DOHH2 (cell line): ENCODE results near the gene DDHD1.

Experiments used
- H3F3A ChIP-seq: fragments of 200-600 bp; sonication (generic), shearing (Covaris generic); 2 replicates; pipeline ENCODE4 v1.6.0; 2016; ENCODE audit warnings: antibody characterized with exemption, mild to moderate bottlenecking; ENCODE audit not compliant: control insufficient read depth, insufficient read depth
- H3K27ac ChIP-seq: fragments of 200-600 bp; sonication (generic); 2 replicates; pipeline ENCODE4 v1.5.1; 2014; ENCODE audit warnings: low read depth, mild to moderate bottlenecking, low read length, moderate library complexity
- H3K27me3 ChIP-seq: fragments of 200-600 bp; sonication (generic); 2 replicates; pipeline ENCODE4 v1.6.1; 2014; ENCODE audit warnings: mild to moderate bottlenecking, low read length, mixed read lengths; ENCODE audit not compliant: control insufficient read depth
- H3K36me3 ChIP-seq: fragments of 200-600 bp; sonication (generic); 2 replicates; pipeline ENCODE4 v1.6.1; 2014; ENCODE audit warnings: mild to moderate bottlenecking, low read length, moderate library complexity, mixed read lengths; ENCODE audit not compliant: control insufficient read depth
- H3K4me1 ChIP-seq: fragments of 200-600 bp; sonication (generic); 2 replicates; pipeline ENCODE4 v1.6.1; 2014; ENCODE audit warnings: mild to moderate bottlenecking, low read length, mixed read lengths; ENCODE audit not compliant: control insufficient read depth
- H3K4me2 ChIP-seq: fragments of 200-600 bp; sonication (generic); 2 replicates; pipeline ENCODE4 v1.6.0; 2014; ENCODE audit warnings: mild to moderate bottlenecking, low read length, moderate library complexity
- H3K4me3 ChIP-seq: fragments of 200-600 bp; sonication (generic); 2 replicates; pipeline ENCODE4 v1.5.1; 2014; ENCODE audit warnings: mild to moderate bottlenecking, low read length, mixed read lengths
- H3K79me2 ChIP-seq: fragments of 200-600 bp; sonication (generic); 2 replicates; pipeline ENCODE4 v1.6.1; 2014; ENCODE audit warnings: mild to moderate bottlenecking, low read length, mixed read lengths; ENCODE audit not compliant: control insufficient read depth
- H3K9me2 ChIP-seq: fragments of 200-600 bp; sonication (generic); replicated peaks from 2 replicates; pipeline ENCODE4 v1.6.1; 2014; ENCODE audit warnings: mild to moderate bottlenecking, low read length, mixed read lengths; ENCODE audit not compliant: control insufficient read depth
- H3K9me3 ChIP-seq: fragments of 200-600 bp; sonication (generic); 2 replicates; pipeline ENCODE4 v1.6.1; 2014; ENCODE audit warnings: antibody characterized with exemption, low read length, mixed read lengths; ENCODE audit not compliant: control insufficient read depth, insufficient read depth
- H4K20me1 ChIP-seq: fragments of 200-600 bp; sonication (generic); 2 replicates; pipeline ENCODE4 v1.6.0; 2014; ENCODE audit warnings: low read depth, mild to moderate bottlenecking, antibody characterized with exemption, low read length, moderate library complexity; ENCODE audit not compliant: control insufficient read depth, insufficient read depth
- EZH2phosphoT487 ChIP-seq: fragments of 200-600 bp; sonication (generic); IDR thresholded peaks from 2 replicates; pipeline ENCODE4 v1.6.1; 2017; ENCODE audit warnings: borderline replicate concordance, mild to moderate bottlenecking, antibody characterized with exemption, low read length, moderate library complexity, mixed read lengths
- TF ChIP-seq, protein P1 (sequence below): fragments of 200-600 bp; sonication (generic); IDR thresholded peaks from one replicate; pipeline ENCODE4 v1.5.1; 2014; ENCODE audit warnings: antibody characterized with exemption, mild to moderate bottlenecking, low read depth, low read length; ENCODE audit not compliant: poor library complexity, severe bottlenecking

DDHD1 gene

GRCh38 chr14:53020193-53020932, 132.8 kb downstream of the DDHD1 start:
- Histone ChIP-seq H3K79me2 (no peaks in the 10 kb centered on the region), H3K4me1 (no peaks in the 10 kb centered on the region), H3K4me2 (no peak overlapping the region), H3K36me3 (no peaks in the 10 kb centered on the region), H3K27me3 (no peaks in the 10 kb centered on the region), H3K27ac (no peak overlapping the region), H3F3A (no peaks in the 10 kb centered on the region), H3K4me3 (no peak overlapping the region), H4K20me1 (no peaks in the 10 kb centered on the region), H3K9me3 (no peaks in the 10 kb centered on the region), H3K9me2 (no peaks in the 10 kb centered on the region)
- TF ChIP-seq EZH2phosphoT487: no peak
- TF ChIP-seq, protein P1, sequence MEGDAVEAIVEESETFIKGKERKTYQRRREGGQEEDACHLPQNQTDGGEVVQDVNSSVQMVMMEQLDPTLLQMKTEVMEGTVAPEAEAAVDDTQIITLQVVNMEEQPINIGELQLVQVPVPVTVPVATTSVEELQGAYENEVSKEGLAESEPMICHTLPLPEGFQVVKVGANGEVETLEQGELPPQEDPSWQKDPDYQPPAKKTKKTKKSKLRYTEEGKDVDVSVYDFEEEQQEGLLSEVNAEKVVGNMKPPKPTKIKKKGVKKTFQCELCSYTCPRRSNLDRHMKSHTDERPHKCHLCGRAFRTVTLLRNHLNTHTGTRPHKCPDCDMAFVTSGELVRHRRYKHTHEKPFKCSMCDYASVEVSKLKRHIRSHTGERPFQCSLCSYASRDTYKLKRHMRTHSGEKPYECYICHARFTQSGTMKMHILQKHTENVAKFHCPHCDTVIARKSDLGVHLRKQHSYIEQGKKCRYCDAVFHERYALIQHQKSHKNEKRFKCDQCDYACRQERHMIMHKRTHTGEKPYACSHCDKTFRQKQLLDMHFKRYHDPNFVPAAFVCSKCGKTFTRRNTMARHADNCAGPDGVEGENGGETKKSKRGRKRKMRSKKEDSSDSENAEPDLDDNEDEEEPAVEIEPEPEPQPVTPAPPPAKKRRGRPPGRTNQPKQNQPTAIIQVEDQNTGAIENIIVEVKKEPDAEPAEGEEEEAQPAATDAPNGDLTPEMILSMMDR: no peak

DNA sequence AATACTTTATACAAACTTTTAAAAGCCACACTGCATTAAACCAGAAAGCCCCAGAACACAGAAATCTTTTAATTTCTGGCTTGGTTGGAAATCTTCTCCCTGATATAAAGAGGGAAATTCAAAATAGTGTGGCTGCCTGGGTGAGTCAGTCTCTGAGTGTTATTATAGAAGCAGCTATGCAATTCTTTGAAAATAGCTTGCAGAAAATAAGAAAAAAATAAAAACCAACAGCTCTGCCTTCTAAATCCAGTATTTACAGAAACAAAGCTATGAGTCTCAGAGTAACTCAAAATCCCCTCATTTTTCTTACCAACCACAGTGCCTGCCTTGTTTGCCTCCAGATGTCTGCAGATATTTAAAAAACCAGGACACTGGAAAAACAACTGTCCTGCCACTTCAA, 133.7 kb downstream of the DDHD1 start:
- Histone ChIP-seq H3K4me2 (no peak overlapping the region), H4K20me1 (no peaks in the 10 kb centered on the region), H3F3A (no peaks in the 10 kb centered on the region), H3K4me1 (no peaks in the 10 kb centered on the region), H3K4me3 (no peak overlapping the region), H3K9me2 (no peaks in the 10 kb centered on the region), H3K36me3 (no peaks in the 10 kb centered on the region), H3K27ac (no peak overlapping the region), H3K79me2 (no peaks in the 10 kb centered on the region), H3K9me3 (no peaks in the 10 kb centered on the region), H3K27me3 (no peaks in the 10 kb centered on the region)
- no peak for TF ChIP-seq EZH2phosphoT487
- TF ChIP-seq, protein P1: no peak

- no peaks in the 10 kb centered on the region for H3K79me2 ChIP-seq
- no peaks in the 10 kb centered on the region for H3K36me3 ChIP-seq
- no peaks in the 10 kb centered on the region for H3K4me1 ChIP-seq
- TF ChIP-seq, protein P1: no peak
- TF ChIP-seq EZH2phosphoT487: no peak
- H3K4me2 ChIP-seq: no peak overlapping the region
- no peaks in the 10 kb centered on the region for H4K20me1 ChIP-seq
- H3K4me3 ChIP-seq: no peak overlapping the region
- no peaks in the 10 kb centered on the region for H3F3A ChIP-seq
- no peaks in the 10 kb centered on the region for H3K9me3 ChIP-seq
- H3K27me3 ChIP-seq: no peaks in the 10 kb centered on the region
- H3K27ac ChIP-seq: no peak overlapping the region
- no peaks in the 10 kb centered on the region for H3K9me2 ChIP-seq
Observed at GRCh38 chr14:53017837-53018236, 135.3 kb downstream of the DDHD1 start.
